HTERT RPE-1 (cell line): Measurements from ENCODE around the gene PUDP.

Experiments
- in situ Hi-C: fragments of 300-500 bp; cut with MboI; formaldehyde crosslinking; loops from 4 replicates; pipeline ENCODE4 v1.14.3; 2020; ENCODE audit warnings: low sequenced_read_pairs

Gene PUDP

GRCh38 chrX:7147413-7147977, 458 bp downstream of the PUDP start, which contains the start of gene STS:
Gene STS, plus strand, starts transcription at chrX:7147712. Its CDS starts 105,488 bp downstream, at chrX:7253200.
- in situ Hi-C loops = no loop called here

- in situ Hi-C loops = no loop called here
Observed at GRCh38 chrX:7146703-7147412, 1.1 kb downstream of the PUDP start.

- in situ Hi-C loops = no loop called here
Observed at GRCh38 chrX:7146020-7146702, 1.8 kb downstream of the PUDP start.

- in situ Hi-C loops = no loop called here
Observed at GRCh38 chrX:7145454-7145853, 2.5 kb downstream of the PUDP start.

GRCh38 chrX:7143941-7144525, 3.9 kb downstream of the PUDP start:
- in situ Hi-C loops = no loop called here

GRCh38 chrX:7143076-7143475, 4.9 kb downstream of the PUDP start:
- in situ Hi-C loops = no loop called here

- in situ Hi-C loops = no loop called here
Observed at GRCh38 chrX:7139202-7140081, 8.5 kb downstream of the PUDP start.

GRCh38 chrX:7134981-7135380, 13.0 kb downstream of the PUDP start:
- in situ Hi-C loops = no loop called here

- in situ Hi-C loops = no loop called here
Observed at GRCh38 chrX:7133050-7133440, 14.9 kb downstream of the PUDP start.

- in situ Hi-C loops = no loop called here
Observed at GRCh38 chrX:7132335-7133049, 15.5 kb downstream of the PUDP start.

GRCh38 chrX:7131621-7132020, 16.3 kb downstream of the PUDP start:
- in situ Hi-C loops = no loop called here

GRCh38 chrX:7127056-7127455, 20.9 kb downstream of the PUDP start:
- in situ Hi-C loops = no loop called here

- in situ Hi-C loops = no loop called here
Observed at GRCh38 chrX:7120878-7121219, 27.1 kb downstream of the PUDP start.

GRCh38 chrX:7119950-7120877, 27.7 kb downstream of the PUDP start:
- in situ Hi-C loops = no loop called here

GRCh38 chrX:7117587-7117986, 30.4 kb downstream of the PUDP start:
- in situ Hi-C loops = no loop called here

- in situ Hi-C loops = no loop called here
Observed at GRCh38 chrX:7116081-7116480, 31.9 kb downstream of the PUDP start.

- in situ Hi-C loops = no loop called here
Observed at GRCh38 chrX:7115557-7115956, 32.4 kb downstream of the PUDP start.

GRCh38 chrX:7112071-7112470, 35.9 kb downstream of the PUDP start:
- in situ Hi-C loops = no loop called here

GRCh38 chrX:7111518-7111917, 36.4 kb downstream of the PUDP start:
- in situ Hi-C loops = no loop called here
